Cardiac muscle cell (in vitro differentiated cells and primary cell): ENCODE results near the gene TMEM271. TPM values are rescaled to one million over a fixed set of nuclear protein-coding genes. Genes with fewer than 3 reads are reported as not detected.

Experiments
- DNase-seq, 2 donors: peaks; one replicate each; pipeline versions ENCODE4 v3.0.0 to v3.0.0-alpha.2; 2010 to 2017; ENCODE audit warnings: low read depth in 1 of 2, low spot score in 1 of 2
- H3K27ac ChIP-seq: fragments of 200-600 bp; sonication (generic); 2 replicates; pipeline ENCODE4 v1.5.1; 2016
- H3K27me3 ChIP-seq: fragments of 200-600 bp; sonication (generic); 2 replicates; pipeline ENCODE4 v1.6.0; 2016; ENCODE audit warnings: control low read depth
- H3K36me3 ChIP-seq: fragments of 200-600 bp; sonication (generic); 2 replicates; pipeline ENCODE4 v1.5.1; 2016; ENCODE audit warnings: control low read depth
- H3K4me1 ChIP-seq: fragments of 200-600 bp; sonication (generic); 2 replicates; pipeline ENCODE4 v1.8.1; 2017; ENCODE audit warnings: low read depth, mild to moderate bottlenecking, mixed run types
- H3K4me3 ChIP-seq: fragments of 200-600 bp; sonication (generic); 2 replicates; pipeline ENCODE4 v1.5.1; 2016; ENCODE audit warnings: mild to moderate bottlenecking
- H3K9me3 ChIP-seq: fragments of 200-600 bp; sonication (generic); 2 replicates; pipeline ENCODE4 v1.5.1; 2017; ENCODE audit warnings: low read depth, mild to moderate bottlenecking, control low read depth
- polyA plus RNA-seq: library from polyadenylated mRNA; unstranded; fragments of >200 nt; fragmentation: Nextera tagmentation; extraction: Ambion mirVana; gene quantifications from 2 replicates; pipeline ENCODE4 v1.2.1, GENCODE V29; 2016
- total RNA-seq: library from RNA; depleted of rRNA; stranded (reverse); fragments of >200 nt; gene quantifications from 2 replicates; pipeline ENCODE4 v1.2.3, GENCODE V29; 2016
- TF ChIP-seq, protein P1 (sequence below): IDR thresholded peaks from 2 replicates; pipeline ENCODE4 v1.5.1; 2012; ENCODE audit warnings: low read depth, mild to moderate bottlenecking, low read length

Gene TMEM271
- total and polyA plus RNA-seq, 2 experiments from 2014 or later, result not detected

DNA sequence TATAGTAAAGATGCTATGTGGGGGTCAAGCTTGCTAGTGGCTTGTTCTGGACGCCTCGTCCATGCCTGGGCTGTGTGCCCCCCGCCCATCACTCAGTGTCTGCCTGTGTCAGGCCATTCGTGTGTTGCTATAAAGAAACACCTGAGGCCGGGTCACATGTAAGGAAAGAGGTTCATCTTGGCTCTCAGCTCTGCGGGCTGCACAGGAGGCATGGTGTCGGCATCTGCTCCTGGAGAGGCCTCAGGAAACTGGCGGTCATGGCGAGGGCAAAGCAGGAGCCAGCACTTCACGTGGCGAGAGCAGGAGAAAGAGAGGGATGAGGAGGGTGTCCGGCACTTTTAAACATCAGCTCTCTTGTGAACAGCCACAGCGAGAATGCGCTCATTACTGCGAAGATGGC is 51.9 kb downstream of the TMEM271 start:
- peaks cover 22% of the 10 kb centered on the region for H3K36me3 ChIP-seq
- H3K9me3 ChIP-seq, result no peaks in the 10 kb centered on the region
- H3K27ac ChIP-seq, result no peak overlapping the region
- TF ChIP-seq, protein P1, sequence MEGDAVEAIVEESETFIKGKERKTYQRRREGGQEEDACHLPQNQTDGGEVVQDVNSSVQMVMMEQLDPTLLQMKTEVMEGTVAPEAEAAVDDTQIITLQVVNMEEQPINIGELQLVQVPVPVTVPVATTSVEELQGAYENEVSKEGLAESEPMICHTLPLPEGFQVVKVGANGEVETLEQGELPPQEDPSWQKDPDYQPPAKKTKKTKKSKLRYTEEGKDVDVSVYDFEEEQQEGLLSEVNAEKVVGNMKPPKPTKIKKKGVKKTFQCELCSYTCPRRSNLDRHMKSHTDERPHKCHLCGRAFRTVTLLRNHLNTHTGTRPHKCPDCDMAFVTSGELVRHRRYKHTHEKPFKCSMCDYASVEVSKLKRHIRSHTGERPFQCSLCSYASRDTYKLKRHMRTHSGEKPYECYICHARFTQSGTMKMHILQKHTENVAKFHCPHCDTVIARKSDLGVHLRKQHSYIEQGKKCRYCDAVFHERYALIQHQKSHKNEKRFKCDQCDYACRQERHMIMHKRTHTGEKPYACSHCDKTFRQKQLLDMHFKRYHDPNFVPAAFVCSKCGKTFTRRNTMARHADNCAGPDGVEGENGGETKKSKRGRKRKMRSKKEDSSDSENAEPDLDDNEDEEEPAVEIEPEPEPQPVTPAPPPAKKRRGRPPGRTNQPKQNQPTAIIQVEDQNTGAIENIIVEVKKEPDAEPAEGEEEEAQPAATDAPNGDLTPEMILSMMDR, result no peak
- H3K4me1 ChIP-seq, result no peaks in the 10 kb centered on the region
- no peak for DNase-seq
- H3K27me3 ChIP-seq, result no peaks in the 10 kb centered on the region
- no peak overlapping the region for H3K4me3 ChIP-seq

Other genes starting within 250 kb of the TMEM271 start
- gene ZNF141, start 238.5 kb downstream of the TMEM271 start, total RNA-seq, result 19.6 and 29.7 TPM in 2 replicates
- gene ZNF141, start 238.5 kb downstream of the TMEM271 start, polyA plus RNA-seq, result 10.9 and 14.2 TPM in 2 replicates
- gene ZNF721, start 77.1 kb downstream of the TMEM271 start, total RNA-seq, result 15.1 and 20.8 TPM in 2 replicates
- 20.0 and 35.9 TPM in 2 replicates for gene ZNF721, start 77.1 kb downstream of the TMEM271 start, polyA plus RNA-seq
- 26.5 and 52.9 TPM in 2 replicates for gene PIGG, start 77.1 kb downstream of the TMEM271 start, total RNA-seq
- gene PIGG, start 77.1 kb downstream of the TMEM271 start, polyA plus RNA-seq, result 39.2 and 48.5 TPM in 2 replicates
- gene PDE6B, start 49.3 kb upstream of the TMEM271 start, total RNA-seq, result 34.5 and 43.1 TPM in 2 replicates
- 48.1 and 58.5 TPM in 2 replicates for gene PDE6B, start 49.3 kb upstream of the TMEM271 start, polyA plus RNA-seq
- gene ATP5ME, start 98.0 kb upstream of the TMEM271 start, total RNA-seq, result 177 and 254 TPM in 2 replicates
- 1,150 and 1,438 TPM in 2 replicates for gene ATP5ME, start 98.0 kb upstream of the TMEM271 start, polyA plus RNA-seq
- 27.3 and 40.5 TPM in 2 replicates for gene MYL5, start 98.2 kb upstream of the TMEM271 start, total RNA-seq
- 33.8 and 42.7 TPM in 2 replicates for gene MYL5, start 98.2 kb upstream of the TMEM271 start, polyA plus RNA-seq
- 0.42 and 1.9 TPM in 2 replicates for gene SLC49A3, start 112.9 kb upstream of the TMEM271 start, total RNA-seq
- gene SLC49A3, start 112.9 kb upstream of the TMEM271 start, polyA plus RNA-seq, result 0.47 and 2.3 TPM in 2 replicates
- gene PCGF3, start 129.5 kb upstream of the TMEM271 start, total RNA-seq, result 59.6 and 118 TPM in 2 replicates
- 28.1 and 32.8 TPM in 2 replicates for gene PCGF3, start 129.5 kb upstream of the TMEM271 start, polyA plus RNA-seq
- 0.92 and 1.8 TPM in 2 replicates for gene CPLX1, start 249.8 kb upstream of the TMEM271 start, total RNA-seq
- 0.79 TPM in 1 of 2 replicates, not detected in the other for gene CPLX1, start 249.8 kb upstream of the TMEM271 start, polyA plus RNA-seq